DOHH2 (cell line): ENCODE data around the gene DNAJC24.

ENCODE experiments used
- H3F3A ChIP-seq: fragments of 200-600 bp; sonication (generic), shearing (Covaris generic); 2 replicates; pipeline ENCODE4 v1.6.0; 2016; ENCODE audit warnings: antibody characterized with exemption, mild to moderate bottlenecking; ENCODE audit not compliant: control insufficient read depth, insufficient read depth
- H3K27ac ChIP-seq: fragments of 200-600 bp; sonication (generic); 2 replicates; pipeline ENCODE4 v1.5.1; 2014; ENCODE audit warnings: low read depth, mild to moderate bottlenecking, low read length, moderate library complexity
- H3K27me3 ChIP-seq: fragments of 200-600 bp; sonication (generic); 2 replicates; pipeline ENCODE4 v1.6.1; 2014; ENCODE audit warnings: mild to moderate bottlenecking, low read length, mixed read lengths; ENCODE audit not compliant: control insufficient read depth
- H3K36me3 ChIP-seq: fragments of 200-600 bp; sonication (generic); 2 replicates; pipeline ENCODE4 v1.6.1; 2014; ENCODE audit warnings: mild to moderate bottlenecking, low read length, moderate library complexity, mixed read lengths; ENCODE audit not compliant: control insufficient read depth
- H3K4me1 ChIP-seq: fragments of 200-600 bp; sonication (generic); 2 replicates; pipeline ENCODE4 v1.6.1; 2014; ENCODE audit warnings: mild to moderate bottlenecking, low read length, mixed read lengths; ENCODE audit not compliant: control insufficient read depth
- H3K4me2 ChIP-seq: fragments of 200-600 bp; sonication (generic); 2 replicates; pipeline ENCODE4 v1.6.0; 2014; ENCODE audit warnings: mild to moderate bottlenecking, low read length, moderate library complexity
- H3K4me3 ChIP-seq: fragments of 200-600 bp; sonication (generic); 2 replicates; pipeline ENCODE4 v1.5.1; 2014; ENCODE audit warnings: mild to moderate bottlenecking, low read length, mixed read lengths
- H3K79me2 ChIP-seq: fragments of 200-600 bp; sonication (generic); 2 replicates; pipeline ENCODE4 v1.6.1; 2014; ENCODE audit warnings: mild to moderate bottlenecking, low read length, mixed read lengths; ENCODE audit not compliant: control insufficient read depth
- H3K9me2 ChIP-seq: fragments of 200-600 bp; sonication (generic); replicated peaks from 2 replicates; pipeline ENCODE4 v1.6.1; 2014; ENCODE audit warnings: mild to moderate bottlenecking, low read length, mixed read lengths; ENCODE audit not compliant: control insufficient read depth
- H3K9me3 ChIP-seq: fragments of 200-600 bp; sonication (generic); 2 replicates; pipeline ENCODE4 v1.6.1; 2014; ENCODE audit warnings: antibody characterized with exemption, low read length, mixed read lengths; ENCODE audit not compliant: control insufficient read depth, insufficient read depth
- H4K20me1 ChIP-seq: fragments of 200-600 bp; sonication (generic); 2 replicates; pipeline ENCODE4 v1.6.0; 2014; ENCODE audit warnings: low read depth, mild to moderate bottlenecking, antibody characterized with exemption, low read length, moderate library complexity; ENCODE audit not compliant: control insufficient read depth, insufficient read depth
- EZH2phosphoT487 ChIP-seq: fragments of 200-600 bp; sonication (generic); IDR thresholded peaks from 2 replicates; pipeline ENCODE4 v1.6.1; 2017; ENCODE audit warnings: borderline replicate concordance, mild to moderate bottlenecking, antibody characterized with exemption, low read length, moderate library complexity, mixed read lengths
- TF ChIP-seq, protein P1 (sequence below): fragments of 200-600 bp; sonication (generic); IDR thresholded peaks from one replicate; pipeline ENCODE4 v1.5.1; 2014; ENCODE audit warnings: antibody characterized with exemption, mild to moderate bottlenecking, low read depth, low read length; ENCODE audit not compliant: poor library complexity, severe bottlenecking

The DNAJC24 gene

DNA sequence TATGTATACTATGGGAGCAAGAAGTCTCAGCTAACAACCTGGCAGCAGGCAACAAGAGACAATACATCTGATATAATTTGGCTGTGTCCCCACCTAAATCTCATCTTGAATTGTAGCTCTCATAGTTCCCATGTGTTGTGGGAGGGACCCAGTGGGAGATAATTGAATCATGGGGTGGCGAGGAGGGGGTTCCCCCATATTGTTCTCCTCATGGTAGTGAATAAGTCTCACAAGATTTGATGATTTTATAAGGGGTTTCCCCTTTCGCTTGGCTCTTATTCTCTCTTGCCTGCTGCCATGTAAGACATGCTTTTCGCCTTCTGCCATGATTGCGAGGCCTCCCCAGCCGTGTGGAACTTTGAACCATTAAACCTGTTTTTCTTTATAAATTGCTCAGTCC lies 6.2 kb downstream of the DNAJC24 start:
- no peak for TF ChIP-seq EZH2phosphoT487
- TF ChIP-seq, protein P1, sequence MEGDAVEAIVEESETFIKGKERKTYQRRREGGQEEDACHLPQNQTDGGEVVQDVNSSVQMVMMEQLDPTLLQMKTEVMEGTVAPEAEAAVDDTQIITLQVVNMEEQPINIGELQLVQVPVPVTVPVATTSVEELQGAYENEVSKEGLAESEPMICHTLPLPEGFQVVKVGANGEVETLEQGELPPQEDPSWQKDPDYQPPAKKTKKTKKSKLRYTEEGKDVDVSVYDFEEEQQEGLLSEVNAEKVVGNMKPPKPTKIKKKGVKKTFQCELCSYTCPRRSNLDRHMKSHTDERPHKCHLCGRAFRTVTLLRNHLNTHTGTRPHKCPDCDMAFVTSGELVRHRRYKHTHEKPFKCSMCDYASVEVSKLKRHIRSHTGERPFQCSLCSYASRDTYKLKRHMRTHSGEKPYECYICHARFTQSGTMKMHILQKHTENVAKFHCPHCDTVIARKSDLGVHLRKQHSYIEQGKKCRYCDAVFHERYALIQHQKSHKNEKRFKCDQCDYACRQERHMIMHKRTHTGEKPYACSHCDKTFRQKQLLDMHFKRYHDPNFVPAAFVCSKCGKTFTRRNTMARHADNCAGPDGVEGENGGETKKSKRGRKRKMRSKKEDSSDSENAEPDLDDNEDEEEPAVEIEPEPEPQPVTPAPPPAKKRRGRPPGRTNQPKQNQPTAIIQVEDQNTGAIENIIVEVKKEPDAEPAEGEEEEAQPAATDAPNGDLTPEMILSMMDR: no peak
- Histone ChIP-seq H3K9me3 (no peaks in the 10 kb centered on the region), H3K4me1 (peaks cover 2% of the 10 kb centered on the region), H3K79me2 (peaks cover 16% of the 10 kb centered on the region), H3K36me3 (peaks cover 3% of the 10 kb centered on the region; the same call in 1 of the 2 replicates), H3K27ac (no peak overlapping the region), H3K27me3 (no peaks in the 10 kb centered on the region), H3F3A (no peaks in the 10 kb centered on the region), H4K20me1 (no peaks in the 10 kb centered on the region), H3K4me3 (no peak overlapping the region), H3K9me2 (no peaks in the 10 kb centered on the region), H3K4me2 (no peak overlapping the region)

DNA sequence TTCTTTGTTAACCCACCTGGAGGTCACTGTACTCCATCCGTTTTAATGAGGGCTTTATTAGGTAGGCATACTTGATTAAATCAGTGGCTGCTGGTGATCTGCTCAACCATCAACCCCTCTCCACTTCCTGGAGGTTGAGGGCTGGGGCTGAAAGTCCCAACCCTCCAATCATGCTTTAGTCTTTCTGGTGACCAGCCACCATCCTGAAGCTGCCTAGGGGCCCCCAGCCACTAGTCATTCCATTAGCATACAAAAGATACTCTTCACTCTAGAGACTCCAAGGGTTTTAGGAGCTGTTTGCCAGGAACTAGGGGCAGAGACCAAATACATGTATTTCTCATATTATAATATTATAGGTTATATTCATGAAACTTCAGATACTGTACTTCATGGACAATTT lies 13.5 kb downstream of the DNAJC24 start:
- Histone ChIP-seq H3K79me2 (peaks cover 3% of the 10 kb centered on the region; the same call in 1 of the 2 replicates), H3K27me3 (no peaks in the 10 kb centered on the region), H3K4me3 (no peak overlapping the region), H3K4me2 (no peak overlapping the region), H3F3A (no peaks in the 10 kb centered on the region), H3K9me2 (no peaks in the 10 kb centered on the region), H3K9me3 (no peaks in the 10 kb centered on the region), H4K20me1 (no peaks in the 10 kb centered on the region), H3K27ac (no peak overlapping the region), H3K36me3 (no peaks in the 10 kb centered on the region), H3K4me1 (no peaks in the 10 kb centered on the region)
- TF ChIP-seq, protein P1: no peak
- TF ChIP-seq EZH2phosphoT487: no peak

- no peak overlapping the region for H3K4me2 ChIP-seq
- no peaks in the 10 kb centered on the region for H3F3A ChIP-seq
- H3K27ac ChIP-seq: no peak overlapping the region
- no peaks in the 10 kb centered on the region for H3K79me2 ChIP-seq
- H3K4me3 ChIP-seq: no peak overlapping the region
- no peaks in the 10 kb centered on the region for H3K9me3 ChIP-seq
- H3K4me1 ChIP-seq: no peaks in the 10 kb centered on the region
- H4K20me1 ChIP-seq: no peaks in the 10 kb centered on the region
- no peaks in the 10 kb centered on the region for H3K9me2 ChIP-seq
- H3K27me3 ChIP-seq: no peaks in the 10 kb centered on the region
- TF ChIP-seq EZH2phosphoT487: no peak
- TF ChIP-seq, protein P1: no peak
- no peaks in the 10 kb centered on the region for H3K36me3 ChIP-seq
Measured at GRCh38 chr11:31387379-31387778, 17.7 kb downstream of the DNAJC24 start.
